Stimulated activated effector memory CD8-positive, alpha-beta T cell treated with anti-CD3 and anti-CD28 coated beads, Interleukin-12 subunit alpha, Interleukin-12 subunit beta, amount 100 ng/mL, for 72 hours (primary cell): Measurements from ENCODE around the gene PRKD1.
"Not testable (repeated sequence)": the region's sequence is repeated elsewhere in the genome, so short reads cannot be mapped to it uniquely, and the experiment has no call there.

Experiments used
- ATAC-seq: fragments of 150-1000 bp; cut with Tn5 transposase; 2 replicates; pipeline ENCODE4 v1.10.0; 2021
- DNase-seq, 2 donors: peaks; one replicate each; pipeline ENCODE4 v3.0.0; 2021 to 2022; ENCODE audit warnings: low spot score in 2 of 2
- H3K27ac Mint-ChIP-seq: one replicate; pipeline ENCODE4 v1.8.0; 2022; ENCODE audit warnings: mild to moderate bottlenecking, mixed read lengths
- H3K36me3 Mint-ChIP-seq: one replicate; pipeline ENCODE4 v1.8.0; 2022; ENCODE audit warnings: mild to moderate bottlenecking, mixed read lengths
- H3K4me1 Mint-ChIP-seq: one replicate; pipeline ENCODE4 v1.8.0; 2022; ENCODE audit warnings: mixed read lengths
- H3K4me3 Mint-ChIP-seq: one replicate; pipeline ENCODE4 v1.8.0; 2022; ENCODE audit warnings: mild to moderate bottlenecking, mixed read lengths
- H3K9me3 Mint-ChIP-seq: one replicate; pipeline ENCODE4 v1.8.0; 2022; ENCODE audit warnings: mixed read lengths

Gene PRKD1

DNA sequence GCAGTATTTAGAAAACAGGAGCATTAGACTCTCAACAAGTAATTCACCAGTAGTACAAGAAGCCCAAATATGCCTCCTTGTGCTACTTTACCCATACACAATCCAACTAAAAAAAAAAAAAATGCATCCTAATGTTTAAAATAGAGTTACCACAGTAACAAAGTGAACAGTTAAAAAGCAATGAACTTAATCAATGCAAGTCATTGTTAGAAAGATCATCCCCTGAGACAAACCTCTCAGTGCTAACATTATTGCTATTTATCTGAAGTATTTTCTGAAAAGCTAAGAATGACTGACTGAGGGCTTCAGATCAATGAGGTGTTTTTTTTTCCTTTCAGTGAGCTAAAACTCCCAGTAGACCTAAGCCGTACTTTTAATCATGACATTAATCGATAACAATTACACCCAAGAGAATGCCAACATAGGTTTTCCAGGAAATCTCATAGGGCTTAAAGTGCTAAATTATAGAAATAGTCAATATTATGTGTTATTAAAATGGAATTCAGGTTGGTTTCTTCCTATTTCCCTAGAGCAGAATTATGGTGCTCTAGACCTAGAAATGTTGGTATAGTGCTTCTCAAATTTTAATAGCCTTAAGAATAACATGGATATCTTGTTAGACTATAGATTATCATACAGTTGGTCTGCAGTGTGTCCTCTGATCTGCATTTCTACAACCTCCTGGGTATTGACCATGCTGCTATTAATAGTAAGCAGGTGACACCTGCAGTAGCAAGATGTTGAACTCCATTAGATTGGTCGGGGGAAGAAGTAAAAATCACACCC lies 123.0 kb downstream of the PRKD1 start:
- ATAC-seq (no peak), DNase-seq (no peak)
- H3K4me3 Mint-ChIP-seq = no peak overlapping the region
- H3K36me3 Mint-ChIP-seq = no peaks in the 10 kb centered on the region
- H3K4me1 Mint-ChIP-seq = no peaks in the 10 kb centered on the region
- no peak overlapping the region for H3K27ac Mint-ChIP-seq
- peaks cover 12% of the 10 kb centered on the region for H3K9me3 Mint-ChIP-seq

GRCh38 chr14:29803045-29803444 lies 124.6 kb downstream of the PRKD1 start:
- ATAC-seq = no peak
- H3K36me3 Mint-ChIP-seq = no peaks in the 10 kb centered on the region
- no peak overlapping the region for H3K4me3 Mint-ChIP-seq
- no peak overlapping the region for H3K27ac Mint-ChIP-seq
- no peaks in the 10 kb centered on the region for H3K4me1 Mint-ChIP-seq
- H3K9me3 Mint-ChIP-seq = peaks cover 12% of the 10 kb centered on the region
- no peak for DNase-seq

DNA sequence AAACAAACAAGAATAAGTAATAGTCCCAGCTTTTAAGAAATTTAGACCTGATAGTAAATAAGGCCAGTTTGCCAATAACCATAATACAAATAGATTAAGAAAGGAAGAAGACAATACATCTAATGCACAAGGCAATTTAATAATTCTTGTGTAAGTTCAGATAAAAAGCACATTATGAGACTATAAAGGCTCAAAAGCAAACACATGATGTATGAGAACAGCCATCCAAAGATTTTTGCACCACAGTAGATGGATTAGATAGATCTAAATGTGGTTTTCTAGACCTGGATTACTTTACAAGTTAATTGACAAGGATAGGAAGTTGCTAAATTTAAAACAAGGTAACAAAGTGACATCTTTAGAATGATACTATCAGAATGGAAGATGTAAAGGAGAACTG lies 125.4 kb downstream of the PRKD1 start:
- Mint-ChIP-seq H3K4me1 (no peaks in the 10 kb centered on the region), H3K9me3 (peaks cover 12% of the 10 kb centered on the region), H3K4me3 (no peak overlapping the region), H3K36me3 (no peaks in the 10 kb centered on the region), H3K27ac (no peak overlapping the region)
- ATAC-seq (no peak), DNase-seq (no peak)

- Mint-ChIP-seq H3K36me3 (no peaks in the 10 kb centered on the region), H3K9me3 (peaks cover 15% of the 10 kb centered on the region), H3K4me3 (no peak overlapping the region), H3K4me1 (no peaks in the 10 kb centered on the region), H3K27ac (no peak overlapping the region)
- no peak for ATAC-seq
- no peak for DNase-seq
Measured at GRCh38 chr14:29800961-29801360, 126.7 kb downstream of the PRKD1 start.

- DNase-seq (no peak), ATAC-seq (no peak)
- Mint-ChIP-seq H3K4me3 (no peak overlapping the region), H3K9me3 (peaks cover 10% of the 10 kb centered on the region), H3K36me3 (no peaks in the 10 kb centered on the region), H3K27ac (no peak overlapping the region), H3K4me1 (no peaks in the 10 kb centered on the region)
Measured at GRCh38 chr14:29799464-29800095, 128.1 kb downstream of the PRKD1 start.

DNA sequence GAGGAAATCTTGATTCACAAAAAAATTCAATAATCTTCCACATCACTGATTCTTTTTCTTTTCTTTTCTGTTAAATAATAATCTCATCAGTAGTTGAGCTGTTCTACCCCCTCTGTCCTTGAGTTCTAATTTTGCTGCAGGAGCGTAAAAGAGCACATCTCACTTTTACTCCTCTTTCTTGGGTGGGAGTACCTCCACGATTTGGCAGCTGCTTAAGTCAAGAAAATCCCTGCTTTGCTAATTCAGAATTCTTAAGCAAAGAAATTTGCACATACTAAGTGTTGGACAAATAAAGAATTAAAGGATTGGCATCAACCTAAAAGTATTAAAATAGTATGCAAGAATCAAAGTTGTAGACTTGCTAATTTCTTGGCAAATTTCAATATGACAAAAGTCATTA lies 128.8 kb downstream of the PRKD1 start:
- H3K4me3 Mint-ChIP-seq = no peak overlapping the region
- peaks cover 12% of the 10 kb centered on the region for H3K9me3 Mint-ChIP-seq
- H3K27ac Mint-ChIP-seq = no peak overlapping the region
- ATAC-seq = no peak
- H3K36me3 Mint-ChIP-seq = no peaks in the 10 kb centered on the region
- H3K4me1 Mint-ChIP-seq = no peaks in the 10 kb centered on the region
- no peak for DNase-seq

- H3K36me3 Mint-ChIP-seq = no peaks in the 10 kb centered on the region
- H3K4me1 Mint-ChIP-seq = no peaks in the 10 kb centered on the region
- no peak for ATAC-seq
- H3K27ac Mint-ChIP-seq = no peak overlapping the region
- no peak overlapping the region for H3K4me3 Mint-ChIP-seq
- peaks cover 12% of the 10 kb centered on the region for H3K9me3 Mint-ChIP-seq
- no peak for DNase-seq
Measured at GRCh38 chr14:29798108-29798663, 129.5 kb downstream of the PRKD1 start.

- no peaks in the 10 kb centered on the region for H3K4me1 Mint-ChIP-seq
- peaks cover 12% of the 10 kb centered on the region for H3K9me3 Mint-ChIP-seq
- no peak overlapping the region for H3K4me3 Mint-ChIP-seq
- DNase-seq (no peak), ATAC-seq (no peak)
- H3K27ac Mint-ChIP-seq = no peak overlapping the region
- H3K36me3 Mint-ChIP-seq = no peaks in the 10 kb centered on the region
Measured at GRCh38 chr14:29796853-29797252, 130.8 kb downstream of the PRKD1 start.

- no peak overlapping the region for H3K4me3 Mint-ChIP-seq
- H3K27ac Mint-ChIP-seq = no peak overlapping the region
- no peaks in the 10 kb centered on the region for H3K4me1 Mint-ChIP-seq
- H3K9me3 Mint-ChIP-seq = peaks cover 15% of the 10 kb centered on the region
- no peaks in the 10 kb centered on the region for H3K36me3 Mint-ChIP-seq
- DNase-seq (no peak), ATAC-seq (no peak)
Measured at GRCh38 chr14:29789475-29789874, 138.2 kb downstream of the PRKD1 start.

DNA sequence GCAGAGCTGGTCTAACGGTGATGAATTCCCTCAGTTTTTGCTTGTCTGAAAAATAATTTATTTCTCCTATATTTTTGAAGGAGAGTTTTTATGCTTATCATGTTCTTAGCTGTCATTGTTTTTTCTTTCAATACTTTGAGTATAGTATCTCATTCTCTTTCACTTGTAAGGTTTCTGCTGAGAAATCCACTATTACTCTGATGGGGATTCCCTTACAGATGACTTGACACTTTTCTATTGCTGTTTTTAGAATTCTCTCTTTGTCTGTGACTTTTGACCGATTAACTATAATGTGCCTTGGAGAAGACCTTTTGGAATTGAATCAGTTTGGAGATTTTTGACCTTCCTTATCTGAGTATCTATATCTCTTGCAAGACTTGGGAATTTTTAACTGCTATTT lies 139.6 kb downstream of the PRKD1 start:
- Mint-ChIP-seq H3K4me3 (no peak overlapping the region), H3K4me1 (no peaks in the 10 kb centered on the region), H3K36me3 (no peaks in the 10 kb centered on the region), H3K27ac (no peak overlapping the region), H3K9me3 (peaks cover 15% of the 10 kb centered on the region)
- DNase-seq (no peak), ATAC-seq (no peak)

DNA sequence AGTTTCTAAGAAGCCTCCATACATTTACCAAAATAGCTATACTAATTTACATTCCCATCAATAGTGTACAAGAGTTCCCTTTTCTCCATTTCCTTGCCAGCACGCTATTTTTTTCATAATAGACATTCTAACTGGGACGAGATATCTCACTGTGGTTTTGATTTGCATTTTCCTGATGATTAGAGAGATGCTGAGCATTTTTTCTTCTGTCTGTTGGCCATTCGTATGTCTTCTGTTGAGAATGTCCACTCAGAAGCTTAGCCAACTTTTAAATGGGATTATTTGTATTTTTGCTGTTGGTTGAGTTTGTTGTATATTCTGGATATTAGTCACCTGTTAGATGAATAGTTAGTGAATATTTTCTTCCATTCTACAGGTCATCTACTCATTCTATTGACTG lies 144.1 kb downstream of the PRKD1 start:
- no peak for DNase-seq
- no peak for ATAC-seq
- Mint-ChIP-seq H3K4me1 (no peaks in the 10 kb centered on the region), H3K4me3 (no peak overlapping the region), H3K27ac (no peak overlapping the region), H3K9me3 (peaks cover 14% of the 10 kb centered on the region), H3K36me3 (no peaks in the 10 kb centered on the region)

DNA sequence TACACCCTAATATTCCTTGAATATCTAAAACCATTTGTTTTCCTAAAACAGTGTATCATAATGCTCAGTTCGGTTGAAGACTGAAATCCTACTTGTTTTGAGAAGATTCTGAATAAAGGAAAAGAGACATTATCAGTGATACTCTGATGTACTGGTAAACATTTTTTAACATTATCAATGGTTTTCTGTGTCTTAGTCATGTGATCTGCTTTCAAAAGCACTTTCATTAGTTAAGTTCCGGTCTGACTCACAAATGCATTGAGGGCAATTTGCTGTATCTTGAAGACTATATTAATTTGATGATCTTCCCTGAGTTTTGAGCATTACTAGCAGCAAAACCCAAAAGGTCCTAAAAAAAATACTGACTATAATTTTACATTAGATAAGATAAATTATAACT lies 145.6 kb downstream of the PRKD1 start:
- Mint-ChIP-seq H3K4me1 (no peaks in the 10 kb centered on the region), H3K36me3 (no peaks in the 10 kb centered on the region), H3K4me3 (no peak overlapping the region), H3K9me3 (peaks cover 16% of the 10 kb centered on the region), H3K27ac (no peak overlapping the region)
- DNase-seq (no peak), ATAC-seq (no peak)

GRCh38 chr14:29777142-29777541 lies 150.5 kb downstream of the PRKD1 start:
- ATAC-seq, H3K4me1 Mint-ChIP-seq, H3K27ac Mint-ChIP-seq, H3K4me3 Mint-ChIP-seq, H3K36me3 Mint-ChIP-seq, DNase-seq: not testable (repeated sequence)
- peaks cover 18% of the 10 kb centered on the region for H3K9me3 Mint-ChIP-seq

DNA sequence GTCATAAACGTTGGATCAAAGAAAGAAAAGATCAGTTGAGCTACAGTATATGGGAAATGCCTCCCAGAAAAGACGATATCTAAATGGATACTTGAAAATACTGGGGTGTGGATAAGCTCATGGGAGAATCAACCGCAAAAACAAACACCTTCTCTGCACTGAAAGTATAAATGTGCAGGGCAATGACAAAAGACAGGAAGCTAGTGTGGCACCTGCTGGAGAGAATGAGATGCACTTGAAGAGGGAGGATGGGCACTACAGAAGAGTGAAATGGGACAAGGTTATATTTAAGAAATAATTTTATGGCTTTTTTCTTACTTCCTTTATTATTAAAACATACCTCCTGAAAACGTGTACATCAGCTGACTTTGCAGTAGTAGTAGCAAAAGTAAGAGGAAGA lies 153.7 kb downstream of the PRKD1 start:
- Mint-ChIP-seq H3K4me3 (no peak overlapping the region), H3K4me1 (no peaks in the 10 kb centered on the region), H3K9me3 (peaks cover 25% of the 10 kb centered on the region), H3K36me3 (no peaks in the 10 kb centered on the region), H3K27ac (no peak overlapping the region)
- DNase-seq (no peak), ATAC-seq (no peak)

- Mint-ChIP-seq H3K27ac (no peak overlapping the region), H3K4me1 (no peaks in the 10 kb centered on the region), H3K9me3 (peaks cover 20% of the 10 kb centered on the region), H3K4me3 (no peak overlapping the region), H3K36me3 (no peaks in the 10 kb centered on the region)
- no peak for DNase-seq
- ATAC-seq = no peak
Measured at GRCh38 chr14:29763342-29763858, 164.2 kb downstream of the PRKD1 start.
